Neural cell (in vitro differentiated cells): ENCODE results near the gene PTPN1. TPM values are rescaled to one million over a fixed set of nuclear protein-coding genes. Genes with fewer than 3 reads are reported as not detected.

Experiments
- H2AFZ ChIP-seq: fragments of 200-600, 300-800 bp; sonication (generic), shearing (Covaris generic); 2 replicates; pipeline ENCODE4 v1.6.0; 2014; ENCODE audit warnings: low read depth, mild to moderate bottlenecking, antibody characterized with exemption, low read length, moderate library complexity
- H3F3A ChIP-seq: fragments of 200-600 bp; shearing (Covaris generic); 2 replicates; pipeline ENCODE4 v1.6.1; 2016; ENCODE audit warnings: mild to moderate bottlenecking, moderate library complexity, mixed read lengths, antibody characterized with exemption, low read length; ENCODE audit not compliant: insufficient read depth, poor library complexity, severe bottlenecking
- H3K27ac ChIP-seq: fragments of 200-600, 300-800 bp; sonication (generic), shearing (Covaris generic); 2 replicates; pipeline ENCODE4 v1.5.1; 2014; ENCODE audit warnings: mild to moderate bottlenecking, low read length, moderate library complexity
- H3K27me3 ChIP-seq: fragments of 300-800, 200-600 bp; sonication (generic), shearing (Covaris generic); 2 replicates; pipeline ENCODE4 v1.6.0; 2014; ENCODE audit warnings: mild to moderate bottlenecking, low read depth, low read length, moderate library complexity; ENCODE audit not compliant: insufficient read depth
- H3K36me3 ChIP-seq: fragments of 300-800, 200-600 bp; sonication (generic), shearing (Covaris generic); 2 replicates; pipeline ENCODE4 v1.5.1; 2014; ENCODE audit warnings: mild to moderate bottlenecking, antibody characterized with exemption, low read length, moderate library complexity; ENCODE audit not compliant: insufficient read depth
- H3K4me2 ChIP-seq: fragments of 300-800, 200-600 bp; sonication (generic), shearing (Covaris generic); 2 replicates; pipeline ENCODE4 v1.6.0; 2014; ENCODE audit warnings: mild to moderate bottlenecking, low read length
- H3K4me3 ChIP-seq: fragments of 300-800, 200-600 bp; sonication (generic), shearing (Covaris generic); 2 replicates; pipeline ENCODE4 v1.5.1; 2014; ENCODE audit warnings: mild to moderate bottlenecking, low read length, moderate library complexity
- H3K79me2 ChIP-seq: fragments of 200-600 bp; shearing (Covaris generic); replicated peaks from 2 replicates; pipeline ENCODE4 v1.6.0; 2014; ENCODE audit warnings: mild to moderate bottlenecking, low read length, moderate library complexity; ENCODE audit not compliant: insufficient read depth
- H3K9ac ChIP-seq: fragments of 300-800, 200-600 bp; sonication (generic), shearing (Covaris generic); 2 replicates; pipeline ENCODE4 v1.6.1; 2016; ENCODE audit warnings: mild to moderate bottlenecking, low read length, mixed read lengths
- H3K9me2 ChIP-seq: fragments of 200-600 bp; shearing (Covaris generic); 2 replicates; pipeline ENCODE4 v1.6.1; 2016; ENCODE audit warnings: mild to moderate bottlenecking, low read length, mixed read lengths; ENCODE audit not compliant: insufficient read depth
- H3K9me3 ChIP-seq: fragments of 200-600, 300-800 bp; sonication (generic), shearing (Covaris generic); 2 replicates; pipeline ENCODE4 v1.6.1; 2016; ENCODE audit warnings: mild to moderate bottlenecking, mixed run types, low read length, moderate library complexity, mixed read lengths
- H4K20me1 ChIP-seq: fragments of 200-600 bp; shearing (Covaris generic); 2 replicates; pipeline ENCODE4 v1.6.1; 2016; ENCODE audit warnings: mild to moderate bottlenecking, mixed run types; ENCODE audit not compliant: insufficient read depth
- EP300 ChIP-seq: fragments of 450-650 bp; conservative IDR thresholded peaks from 2 replicates; pipeline ENCODE4 v1.6.1; 2014; ENCODE audit warnings: antibody characterized with exemption, mild to moderate bottlenecking, moderate library complexity; ENCODE audit not compliant: poor library complexity, severe bottlenecking
- EZH2 ChIP-seq: fragments of 200-600, 300-800 bp; shearing (Covaris generic), sonication (generic); IDR thresholded peaks from 2 replicates; pipeline ENCODE4 v1.6.1; 2014; ENCODE audit warnings: antibody characterized with exemption, low read length, borderline replicate concordance, mild to moderate bottlenecking; ENCODE audit not compliant: insufficient read depth, poor library complexity, severe bottlenecking
- MXI1 ChIP-seq: fragments of 450-650 bp; conservative IDR thresholded peaks from 2 replicates; pipeline ENCODE4 v1.6.1; 2014; ENCODE audit warnings: antibody characterized with exemption, mild to moderate bottlenecking; ENCODE audit not compliant: poor library complexity, severe bottlenecking
- POLR2AphosphoS5 ChIP-seq: IDR thresholded peaks from 2 replicates; pipeline ENCODE4 v1.6.1; 2012
- RAD21 ChIP-seq: fragments of 450-650 bp; conservative IDR thresholded peaks from 2 replicates; pipeline ENCODE4 v1.6.1; 2014; ENCODE audit warnings: antibody characterized with exemption, mild to moderate bottlenecking, moderate library complexity
- SMC3 ChIP-seq: fragments of 450-650 bp; conservative IDR thresholded peaks from 2 replicates; pipeline ENCODE4 v1.6.1; 2014; ENCODE audit warnings: antibody characterized with exemption, mild to moderate bottlenecking, moderate library complexity; ENCODE audit not compliant: poor library complexity
- TAF1 ChIP-seq: IDR thresholded peaks from 2 replicates; pipeline ENCODE4 v1.6.1; 2012; ENCODE audit warnings: low read depth
- polyA plus RNA-seq: library from polyadenylated mRNA; depleted of rRNA; stranded (reverse); fragments of >200 nt; gene quantifications from 2 replicates; pipeline ENCODE4 v1.2.3, GENCODE V29; 2014
- TF ChIP-seq, protein P1 (sequence below): fragments of 450-650 bp; IDR thresholded peaks from 2 replicates; pipeline ENCODE4 v1.5.1; 2014; ENCODE audit warnings: antibody characterized with exemption, mild to moderate bottlenecking, moderate library complexity; ENCODE audit not compliant: poor library complexity, severe bottlenecking
- TF ChIP-seq, protein P2 (sequence below): IDR thresholded peaks from 2 replicates; pipeline ENCODE4 v1.6.1; 2012; ENCODE audit warnings: borderline replicate concordance

Gene PTPN1
- polyA plus RNA-seq, 1 donor from 2014 or later, result 48.1 TPM

DNA sequence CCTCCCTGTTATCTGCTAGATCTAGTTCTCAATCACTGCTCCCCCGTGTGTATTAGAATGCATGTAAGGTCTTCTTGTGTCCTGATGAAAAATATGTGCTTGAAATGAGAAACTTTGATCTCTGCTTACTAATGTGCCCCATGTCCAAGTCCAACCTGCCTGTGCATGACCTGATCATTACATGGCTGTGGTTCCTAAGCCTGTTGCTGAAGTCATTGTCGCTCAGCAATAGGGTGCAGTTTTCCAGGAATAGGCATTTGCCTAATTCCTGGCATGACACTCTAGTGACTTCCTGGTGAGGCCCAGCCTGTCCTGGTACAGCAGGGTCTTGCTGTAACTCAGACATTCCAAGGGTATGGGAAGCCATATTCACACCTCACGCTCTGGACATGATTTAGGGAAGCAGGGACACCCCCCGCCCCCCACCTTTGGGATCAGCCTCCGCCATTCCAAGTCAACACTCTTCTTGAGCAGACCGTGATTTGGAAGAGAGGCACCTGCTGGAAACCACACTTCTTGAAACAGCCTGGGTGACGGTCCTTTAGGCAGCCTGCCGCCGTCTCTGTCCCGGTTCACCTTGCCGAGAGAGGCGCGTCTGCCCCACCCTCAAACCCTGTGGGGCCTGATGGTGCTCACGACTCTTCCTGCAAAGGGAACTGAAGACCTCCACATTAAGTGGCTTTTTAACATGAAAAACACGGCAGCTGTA is 73.4 kb downstream of the PTPN1 start:
- no peaks in the 10 kb centered on the region for H3K79me2 ChIP-seq
- H3F3A ChIP-seq, result no peaks in the 10 kb centered on the region
- peaks cover 16% of the 10 kb centered on the region for H3K36me3 ChIP-seq
- no peaks in the 10 kb centered on the region for H3K9me3 ChIP-seq
- no peak overlapping the region for H3K4me3 ChIP-seq
- no peak overlapping the region for H3K27ac ChIP-seq
- no peaks in the 10 kb centered on the region for H4K20me1 ChIP-seq
- no peaks in the 10 kb centered on the region for H3K27me3 ChIP-seq
- no peak overlapping the region for H2AFZ ChIP-seq
- H3K9ac ChIP-seq, result no peak overlapping the region
- no peak overlapping the region for H3K4me2 ChIP-seq
- TF ChIP-seq TAF1 (no peak), POLR2AphosphoS5 (no peak), EP300 (no peak), SMC3 (no peak), MXI1 (no peak), RAD21 (no peak), EZH2 (no peak)
- TF ChIP-seq, protein P1, sequence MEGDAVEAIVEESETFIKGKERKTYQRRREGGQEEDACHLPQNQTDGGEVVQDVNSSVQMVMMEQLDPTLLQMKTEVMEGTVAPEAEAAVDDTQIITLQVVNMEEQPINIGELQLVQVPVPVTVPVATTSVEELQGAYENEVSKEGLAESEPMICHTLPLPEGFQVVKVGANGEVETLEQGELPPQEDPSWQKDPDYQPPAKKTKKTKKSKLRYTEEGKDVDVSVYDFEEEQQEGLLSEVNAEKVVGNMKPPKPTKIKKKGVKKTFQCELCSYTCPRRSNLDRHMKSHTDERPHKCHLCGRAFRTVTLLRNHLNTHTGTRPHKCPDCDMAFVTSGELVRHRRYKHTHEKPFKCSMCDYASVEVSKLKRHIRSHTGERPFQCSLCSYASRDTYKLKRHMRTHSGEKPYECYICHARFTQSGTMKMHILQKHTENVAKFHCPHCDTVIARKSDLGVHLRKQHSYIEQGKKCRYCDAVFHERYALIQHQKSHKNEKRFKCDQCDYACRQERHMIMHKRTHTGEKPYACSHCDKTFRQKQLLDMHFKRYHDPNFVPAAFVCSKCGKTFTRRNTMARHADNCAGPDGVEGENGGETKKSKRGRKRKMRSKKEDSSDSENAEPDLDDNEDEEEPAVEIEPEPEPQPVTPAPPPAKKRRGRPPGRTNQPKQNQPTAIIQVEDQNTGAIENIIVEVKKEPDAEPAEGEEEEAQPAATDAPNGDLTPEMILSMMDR, result no peak
- TF ChIP-seq, protein P2, sequence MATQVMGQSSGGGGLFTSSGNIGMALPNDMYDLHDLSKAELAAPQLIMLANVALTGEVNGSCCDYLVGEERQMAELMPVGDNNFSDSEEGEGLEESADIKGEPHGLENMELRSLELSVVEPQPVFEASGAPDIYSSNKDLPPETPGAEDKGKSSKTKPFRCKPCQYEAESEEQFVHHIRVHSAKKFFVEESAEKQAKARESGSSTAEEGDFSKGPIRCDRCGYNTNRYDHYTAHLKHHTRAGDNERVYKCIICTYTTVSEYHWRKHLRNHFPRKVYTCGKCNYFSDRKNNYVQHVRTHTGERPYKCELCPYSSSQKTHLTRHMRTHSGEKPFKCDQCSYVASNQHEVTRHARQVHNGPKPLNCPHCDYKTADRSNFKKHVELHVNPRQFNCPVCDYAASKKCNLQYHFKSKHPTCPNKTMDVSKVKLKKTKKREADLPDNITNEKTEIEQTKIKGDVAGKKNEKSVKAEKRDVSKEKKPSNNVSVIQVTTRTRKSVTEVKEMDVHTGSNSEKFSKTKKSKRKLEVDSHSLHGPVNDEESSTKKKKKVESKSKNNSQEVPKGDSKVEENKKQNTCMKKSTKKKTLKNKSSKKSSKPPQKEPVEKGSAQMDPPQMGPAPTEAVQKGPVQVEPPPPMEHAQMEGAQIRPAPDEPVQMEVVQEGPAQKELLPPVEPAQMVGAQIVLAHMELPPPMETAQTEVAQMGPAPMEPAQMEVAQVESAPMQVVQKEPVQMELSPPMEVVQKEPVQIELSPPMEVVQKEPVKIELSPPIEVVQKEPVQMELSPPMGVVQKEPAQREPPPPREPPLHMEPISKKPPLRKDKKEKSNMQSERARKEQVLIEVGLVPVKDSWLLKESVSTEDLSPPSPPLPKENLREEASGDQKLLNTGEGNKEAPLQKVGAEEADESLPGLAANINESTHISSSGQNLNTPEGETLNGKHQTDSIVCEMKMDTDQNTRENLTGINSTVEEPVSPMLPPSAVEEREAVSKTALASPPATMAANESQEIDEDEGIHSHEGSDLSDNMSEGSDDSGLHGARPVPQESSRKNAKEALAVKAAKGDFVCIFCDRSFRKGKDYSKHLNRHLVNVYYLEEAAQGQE, result no peak
- no peaks in the 10 kb centered on the region for H3K9me2 ChIP-seq

DNA sequence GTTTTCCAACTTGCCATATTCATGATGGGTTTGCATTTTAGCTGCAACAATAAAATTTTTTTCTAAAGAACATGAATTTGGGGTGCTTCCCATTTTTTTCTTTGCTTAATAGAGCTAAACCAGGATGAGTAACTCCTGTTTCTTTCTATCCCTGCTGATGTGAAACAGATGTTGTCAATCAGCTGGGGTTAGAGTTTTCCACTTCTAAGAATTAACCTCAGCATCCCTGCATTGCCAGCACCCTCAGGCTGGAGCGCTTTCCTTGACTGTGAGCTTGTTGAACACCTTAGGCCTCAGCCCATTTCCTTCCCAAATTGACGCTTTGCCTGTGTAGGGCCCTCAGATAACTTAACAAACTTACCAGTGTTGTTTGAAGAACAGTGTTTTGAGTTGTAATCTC is 74.5 kb downstream of the PTPN1 start:
- no peaks in the 10 kb centered on the region for H3K27me3 ChIP-seq
- no peak overlapping the region for H3K27ac ChIP-seq
- H3K4me3 ChIP-seq, result no peak overlapping the region
- TF ChIP-seq TAF1, result no peak
- no peak for TF ChIP-seq POLR2AphosphoS5
- no peak for TF ChIP-seq SMC3
- TF ChIP-seq EZH2, result no peak
- TF ChIP-seq, protein P1, result no peak
- no peak for TF ChIP-seq MXI1
- no peak for TF ChIP-seq RAD21
- TF ChIP-seq, protein P2, result no peak
- no peak for TF ChIP-seq EP300
- no peaks in the 10 kb centered on the region for H3K79me2 ChIP-seq
- no peaks in the 10 kb centered on the region for H3K9me3 ChIP-seq
- H3F3A ChIP-seq, result no peaks in the 10 kb centered on the region
- H3K4me2 ChIP-seq, result no peak overlapping the region
- no peaks in the 10 kb centered on the region for H3K9me2 ChIP-seq
- no peak overlapping the region for H2AFZ ChIP-seq
- H4K20me1 ChIP-seq, result no peaks in the 10 kb centered on the region
- peaks cover 13% of the 10 kb centered on the region for H3K36me3 ChIP-seq
- no peak overlapping the region for H3K9ac ChIP-seq
